ENCODE measurements around the gene RNU5D-1. TPM values are rescaled to one million over a fixed set of nuclear protein-coding genes. Genes with fewer than 3 reads are reported as not detected.

The RNU5D-1 gene
- total and polyA plus RNA-seq, 8 donors, result not detected

DNA sequence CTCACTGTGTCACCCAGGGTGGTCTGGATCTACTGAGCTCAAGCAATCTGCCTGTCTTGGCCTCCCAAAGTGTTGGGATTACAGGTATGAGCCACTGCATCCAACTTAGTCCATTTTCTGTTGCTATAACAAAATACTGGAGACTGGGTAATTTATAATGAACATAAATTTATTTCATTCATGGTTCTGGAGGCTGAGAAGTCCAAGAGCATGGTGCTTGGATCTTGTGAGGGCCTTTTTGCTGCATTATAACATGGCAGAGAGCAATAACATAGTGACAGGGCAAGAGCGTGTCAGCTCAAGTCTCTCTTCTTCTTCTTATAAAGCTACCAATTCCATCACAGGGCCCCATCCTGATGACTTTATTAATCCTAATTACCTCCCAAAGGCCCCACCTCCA lies 5.0 kb upstream of the RNU5D-1 start:
- intact Hi-C loops (cut with DNase I; ENCODE audit: low total_unique reads), result no loop called here
- 94 to 100% (median 96%) methylated on average over 1 of the region's 1 CpG for WGBS, 5 donors

GRCh38 chr1:44733784-44734183 lies 2.8 kb upstream of the RNU5D-1 start:
- H3K4me3 ChIP-seq, result no peak overlapping the region
- peak overlapping the region in 3 of 5 donors; percentile 34 to 49 (median 47) for H3K27ac ChIP-seq
- no peaks in the 10 kb centered on the region for H3K27me3 ChIP-seq
- H3K9me3 ChIP-seq, result no peaks in the 10 kb centered on the region
- DNase-seq, result no peak
- peaks cover 7 to 30% (median 18%) of the 10 kb centered on the region in 4 donors for H3K4me1 ChIP-seq
- TF ChIP-seq POLR2AphosphoS5 (IDR thresholded peaks at IDR 0.05) (no peak), POLR2A (IDR thresholded peaks at IDR 0.05) (no peak), EP300 (IDR thresholded peaks at IDR 0.05) (no peak), CTCF (IDR thresholded peaks at IDR 0.05) (no peak)
- WGBS, 5 donors, result 60 to 91% (median 76%) methylated on average over 1 of the region's 1 CpG
- intact Hi-C loops (cut with DNase I; ENCODE audit: low total_unique reads), result no loop called here
- no peaks in the 10 kb centered on the region for H3K36me3 ChIP-seq

More for the DNA sequence above, 5.0 kb upstream of the RNU5D-1 start:
- Histone ChIP-seq H3K9me3 (no peaks in the 10 kb centered on the region), H3K4me1 (peaks cover 6 to 28% (median 9%) of the 10 kb centered on the region in 4 donors), H3K36me3 (no peaks in the 10 kb centered on the region), H3K27me3 (no peaks in the 10 kb centered on the region), H3K4me3 (no peak overlapping the region), H3K27ac (no peak overlapping the region)
- DNase-seq, result no peak
- TF ChIP-seq EP300 (IDR thresholded peaks at IDR 0.05) (no peak), POLR2AphosphoS5 (IDR thresholded peaks at IDR 0.05) (no peak)

DNA sequence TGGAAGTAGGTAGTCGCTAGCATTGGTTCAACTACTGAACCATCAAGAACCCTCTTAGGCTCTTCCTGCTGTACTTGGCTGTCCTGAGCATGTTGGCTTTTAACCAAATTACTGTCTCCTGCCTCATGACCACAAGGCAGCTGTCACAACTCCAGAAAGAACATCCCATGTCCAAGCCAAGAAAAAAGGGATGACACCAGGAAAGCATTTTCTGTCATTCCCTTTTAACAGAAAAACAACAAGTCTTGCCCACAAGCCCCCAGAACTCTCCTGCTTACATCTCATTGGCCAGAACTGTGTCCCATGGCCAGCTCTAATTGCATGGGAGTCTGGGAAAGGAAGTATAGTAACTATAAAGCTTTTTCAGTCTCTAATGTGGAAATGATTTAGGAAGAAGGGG lies 2.4 kb upstream of the RNU5D-1 start:
- H3K9me3 ChIP-seq, result no peaks in the 10 kb centered on the region
- TF ChIP-seq EP300 (IDR thresholded peaks at IDR 0.05) (no peak), POLR2A (IDR thresholded peaks at IDR 0.05) (no peak), POLR2AphosphoS5 (IDR thresholded peaks at IDR 0.05) (no peak), CTCF (IDR thresholded peaks at IDR 0.05) (no peak)
- 25 to 61% (median 55%) methylated on average over 1 of the region's 1 CpG for WGBS, 5 donors
- no peak overlapping the region for H3K4me3 ChIP-seq
- no peaks in the 10 kb centered on the region for H3K36me3 ChIP-seq
- peak in 1 of 2 donors; percentile 54 for DNase-seq
- no peaks in the 10 kb centered on the region for H3K27me3 ChIP-seq
- H3K27ac ChIP-seq, result peak overlapping the region in 3 of 5 donors; percentile 34 to 49 (median 47)
- H3K4me1 ChIP-seq, result peaks cover 7 to 30% (median 18%) of the 10 kb centered on the region in 4 donors
- intact Hi-C loops (cut with DNase I; ENCODE audit: low total_unique reads), result no loop called here

DNA sequence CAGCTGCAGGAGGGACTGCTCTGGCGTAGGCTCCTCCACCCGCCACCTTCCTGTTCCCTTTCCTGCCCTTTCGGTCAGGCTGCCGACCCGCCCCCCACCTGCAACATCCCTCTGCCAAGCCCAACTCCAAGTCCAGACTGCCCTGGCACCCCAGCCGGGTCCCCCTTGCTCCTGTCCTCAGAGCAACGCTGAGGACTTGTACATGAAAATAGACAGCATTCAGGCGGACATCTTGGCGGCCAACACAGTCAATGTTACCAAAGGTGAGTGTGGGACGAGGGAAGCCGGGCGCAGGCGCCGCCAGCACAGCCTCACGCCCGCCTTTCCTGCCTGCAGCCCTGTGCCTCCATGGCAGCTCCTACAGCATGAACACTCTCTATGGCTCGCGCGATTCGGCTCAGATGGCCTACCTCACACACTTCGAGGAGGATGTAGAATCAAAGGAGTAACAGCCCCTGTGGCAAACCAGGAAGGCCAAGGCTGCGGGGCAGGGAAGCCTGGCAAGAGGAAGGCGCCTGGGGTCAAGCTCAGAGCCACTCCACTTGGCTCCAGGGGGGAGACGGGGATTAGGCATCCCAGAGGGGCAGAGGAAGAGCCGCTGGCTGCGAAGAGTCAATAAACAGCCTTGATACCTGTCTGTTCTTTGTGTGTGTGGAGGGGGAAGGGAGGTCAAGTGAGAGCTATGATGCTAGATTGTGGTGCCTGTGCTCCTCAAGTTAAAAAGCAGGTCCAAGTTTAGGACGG lies 5.8 kb downstream of the RNU5D-1 start:
- TF ChIP-seq POLR2AphosphoS5 (IDR thresholded peaks at IDR 0.05), result no peak
- no peak for TF ChIP-seq POLR2A (IDR thresholded peaks at IDR 0.05)
- TF ChIP-seq CTCF (IDR thresholded peaks at IDR 0.05), result no peak
- TF ChIP-seq EP300 (IDR thresholded peaks at IDR 0.05), result no peak
- no peak for DNase-seq
- Histone ChIP-seq H3K4me1 (peaks cover 3 to 24% (median 12%) of the 10 kb centered on the region in 4 donors), H3K9me3 (no peaks in the 10 kb centered on the region), H3K4me3 (no peak overlapping the region), H3K36me3 (no peaks in the 10 kb centered on the region), H3K27me3 (peaks cover 0 to 13% (median 0%) of the 10 kb centered on the region in 3 donors), H3K27ac (no peak overlapping the region)
- intact Hi-C loops (cut with DNase I; ENCODE audit: low total_unique reads), result no loop called here
- 78 to 85% (median 82%) methylated on average over 16 to 27 of the region's 27 CpGs for WGBS, 5 donors

Data from stomach (tissue), 9 donors.